ENCODE measurements around the gene SNX33. TPM values are rescaled to one million over a fixed set of nuclear protein-coding genes. Genes with fewer than 3 reads are reported as not detected.

The SNX33 gene
- 20.2 TPM for total RNA-seq
- polyA plus RNA-seq (ENCODE audit: insufficient read depth, low read depth, low replicate concordance), result 14.2 TPM
- long read RNA-seq, donor 1, full-length matches to known transcripts, result 6 of 6 reads
- long read RNA-seq, donor 1, partial matches to known transcripts, result 0 of 6 reads
- long read RNA-seq, donor 1, other reads (novel, unspliced or antisense), result 0 of 6 reads
- long read RNA-seq, donor 2, full-length matches to known transcripts, result 5 of 5 reads
- long read RNA-seq, donor 2, partial matches to known transcripts, result 0 of 5 reads
- long read RNA-seq, donor 2, other reads (novel, unspliced or antisense), result 0 of 5 reads
- long read RNA-seq, donor 3, full-length matches to known transcripts, result 7 of 7 reads
- long read RNA-seq, donor 3, partial matches to known transcripts, result 0 of 7 reads
- long read RNA-seq, donor 3, other reads (novel, unspliced or antisense), result 0 of 7 reads
- long read RNA-seq, donor 4, full-length matches to known transcripts, result 2 of 2 reads
- long read RNA-seq, donor 4, partial matches to known transcripts, result 0 of 2 reads
- long read RNA-seq, donor 4, other reads (novel, unspliced or antisense), result 0 of 2 reads
- long read RNA-seq, donor 5, result 0 reads
- long read RNA-seq, donor 6, result 0 reads
- long read RNA-seq, donor 7, full-length matches to known transcripts, result 9 of 11 reads
- long read RNA-seq, donor 7, partial matches to known transcripts, result 2 of 11 reads
- long read RNA-seq, donor 7, other reads (novel, unspliced or antisense), result 0 of 11 reads
- long read RNA-seq, donor 8, full-length matches to known transcripts, result 3 of 3 reads
- long read RNA-seq, donor 8, partial matches to known transcripts, result 0 of 3 reads
- long read RNA-seq, donor 8, other reads (novel, unspliced or antisense), result 0 of 3 reads
- long read RNA-seq, donor 9, full-length matches to known transcripts, result 4 of 4 reads
- long read RNA-seq, donor 9, partial matches to known transcripts, result 0 of 4 reads
- long read RNA-seq, donor 9, other reads (novel, unspliced or antisense), result 0 of 4 reads
- long read RNA-seq, donor 10, full-length matches to known transcripts, result 4 of 4 reads
- long read RNA-seq, donor 10, partial matches to known transcripts, result 0 of 4 reads
- long read RNA-seq, donor 10, other reads (novel, unspliced or antisense), result 0 of 4 reads

GRCh38 chr15:75647370-75648155, at the start of gene SNX33:
Gene SNX33 (plus strand): TSS chr15:75647912. CDS start chr15:75649103, 1,191 bp downstream.
- Histone ChIP-seq H3K9me3 (ENCODE audit: control insufficient read depth in 2 of 3, insufficient read depth in 1 of 3, low read length in 3 of 3) (no peaks in the 10 kb centered on the region), H3K36me3 (ENCODE audit: control insufficient read depth in 2 of 3, insufficient read depth in 3 of 3, low read length in 3 of 3) (peaks cover 0 to 6% (median 0%) of the 10 kb centered on the region in 3 donors), H3K9ac (ENCODE audit: low read length in 3 of 3) (peak within 1 kb of the TSS; percentile 75 to 99 (median 95)), H3K27ac (ENCODE audit: low read depth in 2 of 2, low read length in 2 of 2) (peak within 1 kb of the TSS; percentile 96), H3K4me1 (ENCODE audit: control insufficient read depth in 2 of 3, insufficient read depth in 2 of 3, low read depth in 1 of 3, low read length in 3 of 3) (peaks cover 0 to 48% (median 35%) of the 10 kb centered on the region in 3 donors), H3K27me3 (ENCODE audit: control insufficient read depth, insufficient read depth, low read length) (no peaks in the 10 kb centered on the region), H3K4me3 (ENCODE audit: low read length in 3 of 3) (peak within 1 kb of the TSS; percentile 84 to 96 (median 93))
- intact Hi-C loops (cut with DNase I), result no loop called here
- FAIRE-seq (no peak), DNase-seq (peak; percentile 88 to 94 (median 90))
- TF ChIP-seq CTCF (IDR thresholded peaks at IDR 0.05; ENCODE audit: borderline replicate concordance, extremely low read depth, insufficient read depth), result peak; percentile 24

- no peak overlapping the region for H3K9ac ChIP-seq (ENCODE audit: low read length in 3 of 3)
- peaks cover 0 to 19% (median 13%) of the 10 kb centered on the region in 3 donors for H3K36me3 ChIP-seq (ENCODE audit: control insufficient read depth in 2 of 3, insufficient read depth in 3 of 3, low read length in 3 of 3)
- H3K4me3 ChIP-seq (ENCODE audit: low read length in 3 of 3), result no peak overlapping the region
- DNase-seq (no peak), FAIRE-seq (no peak)
- intact Hi-C loops (cut with DNase I), result no loop called here
- H3K4me1 ChIP-seq (ENCODE audit: control insufficient read depth in 2 of 3, insufficient read depth in 2 of 3, low read depth in 1 of 3, low read length in 3 of 3), result no peaks in the 10 kb centered on the region
- no peak for TF ChIP-seq CTCF (IDR thresholded peaks at IDR 0.05; ENCODE audit: borderline replicate concordance, extremely low read depth, insufficient read depth)
- no peaks in the 10 kb centered on the region for H3K27me3 ChIP-seq (ENCODE audit: control insufficient read depth, insufficient read depth, low read length)
- H3K9me3 ChIP-seq (ENCODE audit: control insufficient read depth in 2 of 3, insufficient read depth in 1 of 3, low read length in 3 of 3), result no peaks in the 10 kb centered on the region
- no peak overlapping the region for H3K27ac ChIP-seq (ENCODE audit: low read depth in 2 of 2, low read length in 2 of 2)
Measured at GRCh38 chr15:75598361-75598760, 49.4 kb upstream of the SNX33 start.

- Histone ChIP-seq H3K36me3 (ENCODE audit: control insufficient read depth in 2 of 3, insufficient read depth in 3 of 3, low read length in 3 of 3) (peaks cover 0 to 21% (median 13%) of the 10 kb centered on the region in 3 donors), H3K27ac (ENCODE audit: low read depth in 2 of 2, low read length in 2 of 2) (no peak overlapping the region), H3K4me3 (ENCODE audit: low read length in 3 of 3) (no peak overlapping the region), H3K9ac (ENCODE audit: low read length in 3 of 3) (no peak overlapping the region), H3K27me3 (ENCODE audit: control insufficient read depth, insufficient read depth, low read length) (no peaks in the 10 kb centered on the region), H3K9me3 (ENCODE audit: control insufficient read depth in 2 of 3, insufficient read depth in 1 of 3, low read length in 3 of 3) (no peaks in the 10 kb centered on the region), H3K4me1 (ENCODE audit: control insufficient read depth in 2 of 3, insufficient read depth in 2 of 3, low read depth in 1 of 3, low read length in 3 of 3) (no peaks in the 10 kb centered on the region)
- no peak for DNase-seq
- no peak for FAIRE-seq
- no peak for TF ChIP-seq CTCF (IDR thresholded peaks at IDR 0.05; ENCODE audit: borderline replicate concordance, extremely low read depth, insufficient read depth)
- intact Hi-C loops (cut with DNase I), result no loop called here
Measured at GRCh38 chr15:75599401-75599800, 48.3 kb upstream of the SNX33 start.
